Measurements from ENCODE around the gene EFL1. TPM values are rescaled to one million over a fixed set of nuclear protein-coding genes. Genes with fewer than 3 reads are reported as not detected.

The EFL1 gene
- total RNA-seq, 1 experiment from 2014 or later: 21.1 TPM

DNA sequence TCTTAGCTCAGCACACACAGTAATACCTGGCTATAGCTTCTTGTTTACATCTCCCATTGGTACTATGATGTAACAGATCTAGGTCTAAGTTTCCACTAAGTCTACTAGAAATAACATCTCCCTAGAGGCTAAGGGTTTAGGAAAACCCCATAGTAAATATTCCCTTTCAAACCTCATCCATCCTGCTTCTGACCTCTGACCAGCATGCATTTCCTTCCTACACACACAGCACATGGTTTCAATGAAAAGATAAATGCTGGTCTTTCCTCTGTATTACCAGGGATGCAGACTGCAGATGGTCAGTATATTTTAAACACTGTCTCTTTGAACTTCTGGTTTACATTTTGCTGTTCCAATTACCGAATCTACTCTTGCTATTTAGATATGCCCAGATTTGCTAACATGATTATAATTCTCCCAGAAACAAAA lies 96.6 kb downstream of the EFL1 start:
- DNase-seq (ENCODE audit: low read depth): no peak

- peak; percentile 98 for DNase-seq (ENCODE audit: low read depth)
Measured at GRCh38 chr15:82159922-82160321, 102.6 kb downstream of the EFL1 start.

DNA sequence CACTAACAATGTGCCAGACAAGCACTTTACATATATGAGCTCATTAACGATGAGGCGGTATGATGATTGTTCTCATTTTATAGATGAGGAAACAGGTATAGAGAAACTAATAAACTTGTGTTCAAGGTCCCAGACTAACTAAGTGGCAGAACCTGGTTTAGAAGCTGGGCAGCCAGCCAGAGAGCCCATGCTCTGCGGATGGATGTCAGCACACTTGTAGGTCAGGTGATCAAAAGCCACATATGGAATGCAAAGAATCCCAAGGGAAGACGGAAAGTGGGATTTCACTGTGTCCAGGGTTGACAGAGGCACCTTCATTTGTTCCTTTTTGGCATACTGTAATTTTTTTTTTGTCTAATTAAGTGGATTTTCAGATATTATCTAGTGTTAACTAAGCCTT lies 103.7 kb downstream of the EFL1 start:
- peak; percentile 45 for DNase-seq (ENCODE audit: low read depth)

DNA sequence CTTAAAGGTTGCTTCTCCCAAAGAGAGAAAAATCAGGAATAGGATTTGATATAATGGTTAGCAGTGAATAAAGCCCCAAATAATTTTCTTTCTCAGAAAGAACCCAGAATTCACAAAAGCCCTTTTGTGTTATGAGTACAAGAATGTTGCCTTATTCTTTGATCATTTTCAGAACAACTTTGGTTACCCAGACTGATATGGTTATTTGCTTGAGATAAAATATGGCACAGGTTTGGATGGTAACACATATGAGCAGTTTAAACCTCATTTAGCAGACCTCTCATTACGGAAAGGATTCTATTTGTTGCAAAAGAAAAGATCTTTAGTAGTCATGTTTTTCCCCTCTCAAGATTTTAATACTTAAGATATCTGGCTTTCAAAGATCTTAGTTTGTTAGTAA lies 111.9 kb downstream of the EFL1 start:
- DNase-seq (ENCODE audit: low read depth): no peak

DNA sequence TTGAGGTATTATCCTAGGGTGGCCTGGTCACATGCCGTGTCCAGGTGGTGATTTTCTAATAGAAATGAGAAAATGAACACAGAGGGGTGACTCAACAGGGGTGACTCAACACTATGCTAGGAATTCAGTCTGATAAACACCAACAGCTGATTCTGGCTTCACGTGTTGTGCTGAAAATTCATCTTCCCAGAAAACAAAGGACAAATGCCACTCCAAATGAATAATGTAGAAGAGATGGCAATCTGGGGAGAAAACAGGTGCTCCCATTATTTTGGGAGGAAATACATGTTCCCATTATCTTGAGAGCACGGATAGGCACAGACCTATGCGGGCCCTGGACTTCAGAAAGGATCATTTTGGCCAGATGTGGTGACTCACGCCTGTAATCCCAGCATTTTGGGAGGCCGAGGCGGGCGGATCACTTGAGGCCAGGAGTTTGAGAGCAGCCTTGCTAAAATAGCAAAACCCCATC lies 115.5 kb downstream of the EFL1 start:
- DNase-seq (ENCODE audit: low read depth): peak; percentile 91

- no peak for DNase-seq (ENCODE audit: low read depth)
Measured at GRCh38 chr15:82146576-82146975, 116.0 kb downstream of the EFL1 start.

DNA sequence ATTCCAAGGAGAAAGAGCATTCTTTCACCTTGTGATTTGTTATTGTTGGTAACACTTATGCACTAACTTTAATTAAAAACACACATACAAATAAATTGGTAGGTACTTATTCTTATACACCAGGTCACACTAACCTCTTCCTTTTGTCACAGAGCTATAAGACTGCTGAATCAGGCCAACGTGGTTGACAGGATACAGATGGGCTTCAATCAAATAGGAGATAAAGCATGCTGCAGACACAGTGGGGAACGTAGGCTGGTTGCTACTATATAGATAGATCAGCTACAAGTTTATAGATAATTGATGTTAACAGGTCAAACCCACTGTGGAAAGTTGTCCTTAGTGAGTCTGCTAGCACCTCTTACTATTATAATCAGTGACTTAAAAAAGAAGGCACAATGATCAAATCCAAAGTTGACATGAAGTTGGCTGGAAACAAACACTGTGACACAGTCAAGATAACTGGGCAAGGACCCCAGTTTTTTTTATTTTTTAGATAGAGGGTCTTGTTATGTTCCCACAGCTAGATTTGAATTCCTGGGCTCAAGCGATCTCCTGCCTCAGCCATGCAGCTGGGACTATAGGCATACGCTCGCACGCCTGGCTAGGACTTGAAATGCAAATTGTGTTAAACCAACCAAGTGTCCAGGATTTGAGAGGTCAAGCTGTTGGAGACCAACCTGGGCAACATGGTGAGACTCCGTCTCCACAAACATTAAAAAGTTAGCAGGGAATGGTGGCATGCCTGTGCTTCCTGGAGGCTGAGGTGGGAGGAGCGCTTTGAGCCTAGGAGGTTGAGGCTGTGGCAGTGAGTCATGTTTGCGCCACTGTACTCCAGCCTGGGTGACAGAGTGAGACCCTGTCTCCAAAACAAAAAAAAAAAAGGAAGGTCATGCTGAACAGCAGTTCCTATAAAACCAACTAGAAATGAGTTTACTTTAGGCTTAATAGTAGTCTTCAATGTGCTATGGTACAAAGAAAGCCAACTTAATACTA lies 118.8 kb downstream of the EFL1 start:
- DNase-seq (ENCODE audit: low read depth): no peak

DNA sequence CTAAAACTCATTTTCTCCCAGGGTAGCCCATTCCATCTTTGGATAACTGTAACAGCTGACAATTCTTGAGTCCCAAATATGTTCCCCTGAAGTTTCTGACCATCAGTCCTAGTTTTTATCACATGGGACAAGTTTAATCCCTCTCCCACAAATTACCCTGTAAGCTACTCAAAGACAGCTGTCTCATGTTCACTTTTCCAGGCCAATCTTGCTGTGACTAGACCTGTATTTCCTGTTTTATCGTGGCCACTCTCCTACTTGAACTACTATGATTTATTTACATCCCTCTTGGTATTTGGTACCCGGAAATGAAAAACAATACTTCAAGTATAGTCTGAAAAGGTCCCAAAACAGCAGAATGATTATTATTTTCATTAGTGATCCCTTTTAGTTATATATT lies 121.6 kb downstream of the EFL1 start:
- DNase-seq (ENCODE audit: low read depth): no peak

DNA sequence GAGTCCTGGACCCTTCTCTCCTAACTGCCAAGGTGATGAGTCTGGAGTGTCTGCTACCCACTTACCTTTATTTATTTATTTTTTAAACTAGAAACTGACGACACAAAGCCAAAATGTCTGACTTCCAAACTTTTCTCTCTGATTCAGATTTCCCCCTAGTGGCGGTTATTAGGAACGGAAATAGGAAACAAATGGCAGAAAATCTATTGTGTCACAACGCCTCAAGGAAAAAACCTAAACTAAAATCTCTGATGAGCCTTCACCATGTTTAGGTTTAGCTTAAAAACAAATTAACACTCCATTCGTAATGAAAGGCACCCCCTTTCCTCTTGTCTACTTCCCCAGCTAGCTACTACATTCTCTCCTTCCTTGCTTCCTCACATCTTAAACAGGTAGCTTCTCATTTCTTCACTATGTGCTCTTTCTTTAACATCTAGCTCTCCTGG lies 122.7 kb downstream of the EFL1 start:
- DNase-seq (ENCODE audit: low read depth): peak; percentile 63

GRCh38 chr15:82138306-82138705 lies 124.2 kb downstream of the EFL1 start:
- no peak for DNase-seq (ENCODE audit: low read depth)

- peak; percentile 71 for DNase-seq (ENCODE audit: low read depth)
Measured at GRCh38 chr15:82137261-82137660, 125.3 kb downstream of the EFL1 start.

DNA sequence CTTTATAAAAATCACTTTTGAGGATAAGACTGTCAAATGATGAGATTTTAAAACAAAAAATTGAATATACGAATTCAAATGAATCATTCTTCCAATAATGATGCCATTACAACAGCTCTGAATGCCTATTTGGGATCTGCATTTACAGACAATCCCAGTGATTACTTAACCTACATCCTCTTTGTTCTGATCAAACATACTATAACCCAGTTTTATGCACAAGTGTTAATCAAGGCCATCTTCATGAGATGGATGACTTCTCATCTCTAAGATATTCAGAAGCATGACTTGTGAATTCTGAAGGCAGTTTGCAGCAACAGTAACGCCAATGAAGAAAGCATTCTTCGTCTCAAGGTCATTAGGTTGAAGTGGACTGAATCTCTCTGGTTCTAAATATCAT lies 126.4 kb downstream of the EFL1 start:
- DNase-seq (ENCODE audit: low read depth): no peak

- DNase-seq (ENCODE audit: low read depth): peak; percentile 80
Measured at GRCh38 chr15:82135638-82136037, 126.9 kb downstream of the EFL1 start.

DNA sequence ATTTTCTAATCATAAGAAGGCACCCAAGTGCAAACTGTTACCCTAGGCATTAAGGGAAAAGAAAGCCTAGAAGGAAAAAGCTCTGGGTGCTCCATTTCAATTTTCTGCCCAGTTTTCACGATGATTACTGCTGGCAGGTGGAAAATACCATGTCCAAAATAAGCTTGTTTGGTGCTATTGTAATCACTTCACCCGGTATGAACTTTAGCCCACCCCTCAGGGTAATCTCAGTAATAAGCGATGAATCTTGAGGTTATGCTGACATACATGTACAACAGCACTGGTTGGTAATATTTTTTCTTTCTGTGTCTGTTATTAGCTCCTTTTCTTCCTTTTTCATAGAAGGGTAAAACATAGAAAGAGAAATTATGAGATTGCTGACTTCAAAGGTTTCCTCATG lies 128.1 kb downstream of the EFL1 start:
- no peak for DNase-seq (ENCODE audit: low read depth)

- no peak for DNase-seq (ENCODE audit: low read depth)
Measured at GRCh38 chr15:82133251-82133650, 129.3 kb downstream of the EFL1 start.

DNA sequence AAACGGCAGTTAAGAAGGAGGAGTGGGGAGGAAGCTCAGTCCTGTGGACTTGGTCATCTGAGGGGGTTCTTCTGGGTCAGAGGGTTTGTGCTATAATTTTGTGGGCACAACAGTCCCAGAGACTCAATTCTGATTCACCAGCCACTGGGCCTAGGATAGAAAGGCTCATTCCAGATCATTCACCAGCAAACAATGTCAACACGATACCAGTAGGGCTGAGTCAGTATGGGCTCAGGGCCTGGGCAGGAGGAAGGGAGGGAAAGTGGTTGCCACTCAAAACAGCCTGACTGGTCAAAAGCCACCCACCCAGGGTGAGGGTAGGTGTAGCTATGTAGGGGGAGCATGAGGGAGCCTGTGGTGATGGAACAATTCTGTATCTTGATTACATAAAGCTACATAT lies 129.8 kb downstream of the EFL1 start:
- DNase-seq (ENCODE audit: low read depth): peak; percentile 97

- peak; percentile 59 for DNase-seq (ENCODE audit: low read depth)
Measured at GRCh38 chr15:82132096-82132495, 130.4 kb downstream of the EFL1 start.

- DNase-seq (ENCODE audit: low read depth): no peak
Measured at GRCh38 chr15:82130248-82130647, 132.3 kb downstream of the EFL1 start.

- peak; percentile 91 for DNase-seq (ENCODE audit: low read depth)
Measured at GRCh38 chr15:82129761-82130160, 132.8 kb downstream of the EFL1 start.

DNA sequence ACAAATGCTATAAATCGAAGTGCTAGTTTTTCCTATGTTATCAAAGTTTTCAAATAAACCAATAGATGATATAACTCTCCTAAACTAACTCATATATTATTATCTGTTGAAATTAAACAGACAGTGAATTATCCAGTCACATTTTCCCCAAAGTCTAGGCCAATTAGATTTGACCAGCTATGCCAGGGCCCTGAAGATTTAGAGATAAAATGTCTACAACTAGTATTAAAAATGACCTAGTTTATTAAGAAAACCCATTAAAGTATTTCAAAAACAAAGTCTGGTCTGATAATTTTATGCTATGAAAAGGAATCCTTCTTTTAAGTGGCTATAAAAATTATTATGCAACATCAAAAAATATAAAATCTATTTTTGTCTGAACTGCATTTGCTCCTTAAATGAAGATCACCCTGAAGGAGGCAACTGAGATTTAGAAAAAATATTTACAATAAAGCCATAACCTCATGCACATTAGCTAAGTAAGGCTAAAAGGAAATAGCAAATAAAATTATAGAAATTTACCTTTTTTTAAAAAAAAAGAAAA lies 133.3 kb downstream of the EFL1 start:
- no peak for DNase-seq (ENCODE audit: low read depth)

GRCh38 chr15:82128401-82129148 lies 134.0 kb downstream of the EFL1 start:
- peak; percentile 58 for DNase-seq (ENCODE audit: low read depth)

- no peak for DNase-seq (ENCODE audit: low read depth)
Measured at GRCh38 chr15:82127581-82127980, 135.0 kb downstream of the EFL1 start.
